Endometrial microvascular endothelial cells (primary cell): Measurements from ENCODE around the gene ARHGAP10. TPM values are rescaled to one million over a fixed set of nuclear protein-coding genes. Genes with fewer than 3 reads are reported as not detected.

Experiments
- in situ Hi-C: cut with HindIII; loops from 2 replicates; pipeline ENCODE4 v1.10.0; 2017; ENCODE audit warnings: low sequenced_read_pairs, low pct_unique_long_range_greater_than_20kb; ENCODE audit errors: inconsistent ontology term
- total RNA-seq: library from RNA; depleted of rRNA; stranded (reverse); fragments of >200 nt; gene quantifications from one replicate; pipeline ENCODE4 v1.2.3, GENCODE V29; 2015; ENCODE audit errors: inconsistent ontology term

ARHGAP10 gene
- total RNA-seq, 1 donor from 2014 or later = 28.1 TPM

DNA sequence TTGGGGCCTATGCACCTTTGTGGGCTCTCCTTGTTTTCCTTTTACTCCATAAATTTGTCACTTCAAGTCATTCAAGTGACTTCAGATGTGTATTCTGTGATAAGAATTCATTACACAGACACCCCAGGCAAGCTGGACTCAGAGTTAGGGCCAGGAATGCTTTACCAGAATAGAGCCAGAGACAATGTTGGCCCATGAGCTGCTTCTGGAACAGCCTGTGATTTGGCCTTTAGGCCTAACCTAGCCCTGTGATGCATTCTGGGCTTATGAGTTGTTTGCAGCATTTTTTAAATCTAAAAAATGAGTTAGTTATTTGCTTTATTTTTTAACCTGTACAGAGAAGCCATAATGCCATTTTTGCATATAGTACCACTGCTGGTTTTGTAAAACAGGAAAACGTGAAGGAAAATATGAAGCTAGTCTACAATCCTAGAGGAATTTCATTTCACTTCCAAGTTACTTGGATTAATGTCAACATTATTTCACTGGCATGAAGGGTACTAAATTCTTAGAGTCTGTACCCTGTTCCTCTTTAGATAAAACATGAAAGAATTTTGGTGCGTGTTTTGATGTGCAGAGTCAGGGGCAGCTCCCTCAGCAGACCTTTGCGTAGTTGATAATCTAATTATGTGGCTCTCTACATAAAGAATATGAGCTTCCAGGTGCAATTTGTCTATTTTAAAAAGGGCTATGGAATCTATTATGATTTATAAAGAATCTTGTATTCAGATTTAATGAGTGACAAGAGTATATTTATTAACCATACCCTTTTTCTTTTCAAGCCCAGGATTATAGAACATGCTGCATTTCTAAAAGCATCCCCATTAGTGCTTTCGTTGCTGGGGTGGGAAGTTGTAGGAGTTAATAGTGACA, 84.7 kb downstream of the ARHGAP10 start:
- in situ Hi-C loops = no loop called here

DNA sequence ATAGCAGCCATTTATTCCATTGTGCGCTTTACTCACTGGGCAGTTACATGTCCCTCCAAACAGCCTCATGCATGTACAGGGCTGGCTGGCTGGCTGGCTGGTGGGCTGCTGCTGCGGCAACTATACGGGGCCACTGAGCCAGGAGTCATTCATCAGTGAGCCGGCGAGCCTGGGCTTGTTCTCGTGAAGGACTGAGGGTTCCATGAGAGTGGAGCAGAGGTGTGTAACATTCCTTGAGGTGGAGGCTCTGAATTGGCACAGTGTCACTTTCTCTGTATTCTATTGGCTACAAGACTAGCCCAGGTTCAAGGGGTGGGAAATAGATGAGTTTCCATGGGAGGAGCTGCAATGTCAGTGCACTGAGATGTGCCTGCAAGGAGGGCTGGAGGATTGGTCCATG, 89.1 kb downstream of the ARHGAP10 start:
- in situ Hi-C loops = no loop called here

GRCh38 chr4:147821555-147821954, 89.7 kb downstream of the ARHGAP10 start:
- in situ Hi-C loops = no loop called here

DNA sequence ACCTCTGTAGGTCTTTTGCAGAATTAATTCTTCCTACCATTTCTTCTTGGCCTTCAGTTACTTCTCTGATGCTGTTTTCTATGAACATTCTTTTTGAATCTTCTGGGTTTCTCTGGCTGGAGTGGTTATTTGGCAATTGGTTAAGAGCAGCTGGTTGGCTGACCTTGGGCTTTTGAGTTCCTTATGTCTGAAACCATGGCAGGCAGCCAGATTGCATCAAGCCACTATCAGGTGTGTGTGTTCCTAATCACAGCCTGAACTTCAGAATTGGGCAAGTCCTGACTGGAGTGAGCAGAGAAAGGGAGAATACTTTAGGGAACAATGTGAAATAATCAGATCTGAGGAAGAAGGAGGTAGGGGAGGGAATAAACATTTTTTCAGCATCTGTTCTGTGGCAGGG, 90.2 kb downstream of the ARHGAP10 start:
- in situ Hi-C loops = no loop called here

DNA sequence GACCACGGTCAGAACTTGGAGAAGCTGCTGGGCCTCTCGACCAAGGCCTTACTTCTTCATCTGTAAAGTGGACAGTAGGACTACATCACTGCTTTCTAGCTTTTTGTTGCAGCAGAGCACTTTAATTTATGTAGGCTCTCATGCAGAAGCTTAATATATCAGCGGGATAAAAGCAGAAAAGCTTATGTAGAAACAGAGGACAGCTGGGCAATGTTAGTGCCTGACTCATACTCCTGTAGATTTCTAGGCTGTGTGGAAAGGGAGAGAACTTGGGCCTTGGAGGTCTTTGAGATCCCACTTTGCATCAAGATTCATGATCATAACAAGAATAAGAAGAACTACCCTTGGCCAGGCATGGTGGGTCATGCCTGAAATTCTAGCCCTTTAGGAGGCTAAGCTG, 91.2 kb downstream of the ARHGAP10 start:
- in situ Hi-C loops = no loop called here

DNA sequence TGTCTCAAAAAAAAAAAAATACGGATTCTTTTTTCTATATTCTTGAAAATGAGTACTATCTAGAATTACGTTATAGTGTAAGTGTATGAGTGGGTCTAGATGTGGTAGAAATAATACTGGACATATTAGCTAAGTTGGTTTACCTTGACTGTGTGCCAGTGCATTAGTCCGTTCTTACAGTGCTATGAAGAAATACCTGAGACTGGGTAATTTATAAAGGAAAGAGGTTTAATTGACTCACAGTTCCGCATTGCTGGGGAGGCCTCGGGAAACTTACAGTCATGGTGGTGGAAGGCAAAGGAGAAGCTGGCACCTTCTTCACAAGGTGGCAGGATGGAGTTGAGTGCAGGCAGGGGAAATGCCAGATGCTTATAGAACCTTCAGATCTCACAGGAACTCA, 92.4 kb downstream of the ARHGAP10 start:
- in situ Hi-C loops = no loop called here

DNA sequence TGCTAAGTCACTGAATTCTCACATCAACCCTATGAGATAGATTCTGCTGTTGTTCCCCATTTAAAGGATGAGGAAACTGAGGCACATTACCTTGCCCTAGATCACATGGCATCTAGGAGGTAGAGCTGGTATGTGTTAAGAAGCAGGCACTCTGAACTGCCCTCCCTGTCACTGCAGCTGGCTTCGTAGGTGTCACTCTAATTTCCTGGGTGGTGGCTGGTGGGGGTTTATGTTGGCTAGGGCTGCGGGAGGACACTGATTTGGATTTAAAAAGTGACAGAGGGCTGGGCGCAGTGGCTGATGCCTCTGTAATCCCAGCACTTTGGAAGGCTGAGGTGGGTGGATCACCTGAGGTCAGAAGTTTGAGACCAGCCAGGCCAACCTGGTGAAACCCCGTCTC, 93.0 kb downstream of the ARHGAP10 start:
- in situ Hi-C loops = no loop called here

- in situ Hi-C loops = no loop called here
Observed at GRCh38 chr4:147825451-147826287, 93.8 kb downstream of the ARHGAP10 start.

GRCh38 chr4:147826288-147826646, 94.4 kb downstream of the ARHGAP10 start:
- in situ Hi-C loops = no loop called here

DNA sequence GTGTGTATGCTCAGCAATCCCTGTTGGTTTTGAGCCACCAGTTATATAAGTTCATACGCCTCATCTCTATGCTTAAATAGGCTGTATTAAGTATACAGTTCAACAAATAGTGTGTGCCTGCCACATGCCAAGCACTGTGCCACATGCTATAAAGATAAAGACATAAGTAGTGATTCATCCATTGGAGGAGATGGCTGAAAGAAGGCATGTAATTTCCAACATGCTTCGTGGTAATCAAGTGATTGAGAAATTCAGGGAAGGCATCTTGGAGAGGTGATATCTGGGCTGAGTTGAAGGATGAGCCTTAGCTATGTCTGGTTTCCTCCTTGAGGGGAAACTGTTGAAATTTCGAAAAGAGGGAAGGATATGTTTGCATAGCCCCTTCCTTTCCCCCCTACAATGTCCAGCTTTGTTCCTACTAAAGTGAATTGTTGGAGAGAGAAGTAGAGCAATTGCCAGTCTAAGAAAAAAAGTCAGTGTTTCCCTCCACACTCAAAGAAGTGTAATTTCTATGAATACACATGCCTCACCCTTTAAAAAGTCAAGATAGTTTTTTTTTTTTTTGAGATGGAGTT, 96.5 kb downstream of the ARHGAP10 start:
- in situ Hi-C loops = no loop called here

DNA sequence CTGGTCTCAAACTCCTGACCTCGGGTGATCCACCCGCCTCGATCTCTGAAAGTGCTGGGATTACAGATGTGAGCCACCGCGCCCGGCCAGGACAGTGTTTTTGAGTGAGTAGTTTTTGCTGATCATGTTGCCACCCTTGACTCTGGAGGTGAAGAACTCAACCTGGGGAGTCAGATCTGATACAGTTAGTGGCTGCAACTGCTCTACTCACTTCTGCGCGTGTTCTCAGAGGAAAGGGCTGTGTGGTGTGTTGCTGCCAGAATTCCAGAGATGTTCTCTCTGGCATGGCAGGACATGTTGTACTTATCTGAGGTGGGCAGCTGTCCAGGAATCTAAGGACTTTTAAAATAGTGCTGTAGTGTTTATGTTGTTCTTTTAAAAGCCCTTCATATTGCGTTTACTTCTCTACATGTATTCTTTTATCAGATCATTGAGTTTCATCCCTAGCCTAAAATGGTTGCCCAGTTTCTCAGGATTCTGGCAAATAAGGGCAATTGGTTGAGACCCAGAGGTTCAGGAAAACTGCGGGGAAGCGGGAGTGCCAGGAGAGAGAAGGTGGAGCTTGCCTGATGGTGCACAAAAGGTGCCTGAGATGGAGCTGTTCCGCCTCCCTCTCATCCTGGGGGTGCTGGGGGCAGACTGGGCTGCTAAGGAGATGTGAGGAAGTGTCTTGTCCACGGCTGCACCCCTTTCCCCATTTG, 97.7 kb downstream of the ARHGAP10 start:
- in situ Hi-C loops = no loop called here

DNA sequence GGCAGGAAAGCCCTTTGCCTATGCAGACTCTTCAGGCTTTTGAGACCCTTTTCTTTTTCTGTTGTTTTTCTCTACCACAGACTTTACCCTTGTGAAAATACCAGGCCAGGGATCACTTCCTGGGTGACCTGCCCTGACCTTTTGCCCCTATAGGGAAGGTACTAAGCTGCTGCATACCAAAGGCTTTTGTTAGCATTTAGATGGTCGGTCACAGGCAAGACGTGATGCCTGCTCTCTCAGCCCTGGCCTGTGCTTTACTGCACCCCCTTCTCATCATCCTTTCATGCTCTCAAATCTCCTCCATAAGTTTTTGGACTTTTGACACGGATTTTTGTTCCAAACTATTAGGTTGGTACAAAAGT, 98.2 kb downstream of the ARHGAP10 start:
- in situ Hi-C loops = no loop called here

DNA sequence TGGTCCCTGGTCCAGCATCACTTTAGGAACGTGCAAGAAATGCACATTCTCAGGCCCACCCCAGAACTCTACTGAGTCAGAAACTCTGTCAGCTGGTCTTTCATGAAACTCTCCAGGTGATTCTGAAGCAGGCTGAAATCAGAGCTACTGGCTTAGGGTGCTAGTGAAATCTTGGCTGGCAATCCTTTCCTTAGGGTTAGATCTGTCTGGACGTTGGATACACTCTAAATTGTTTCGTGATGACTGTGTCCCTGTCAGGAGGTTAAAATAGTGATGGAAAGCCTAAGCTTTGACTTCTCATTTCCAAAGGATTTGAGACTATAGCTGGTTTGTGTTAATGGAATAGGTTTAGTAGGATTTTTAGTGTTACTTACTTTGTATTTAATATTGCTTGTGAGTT, 99.1 kb downstream of the ARHGAP10 start:
- in situ Hi-C loops = no loop called here

GRCh38 chr4:147831551-147832171, 99.8 kb downstream of the ARHGAP10 start:
- in situ Hi-C loops = no loop called here

DNA sequence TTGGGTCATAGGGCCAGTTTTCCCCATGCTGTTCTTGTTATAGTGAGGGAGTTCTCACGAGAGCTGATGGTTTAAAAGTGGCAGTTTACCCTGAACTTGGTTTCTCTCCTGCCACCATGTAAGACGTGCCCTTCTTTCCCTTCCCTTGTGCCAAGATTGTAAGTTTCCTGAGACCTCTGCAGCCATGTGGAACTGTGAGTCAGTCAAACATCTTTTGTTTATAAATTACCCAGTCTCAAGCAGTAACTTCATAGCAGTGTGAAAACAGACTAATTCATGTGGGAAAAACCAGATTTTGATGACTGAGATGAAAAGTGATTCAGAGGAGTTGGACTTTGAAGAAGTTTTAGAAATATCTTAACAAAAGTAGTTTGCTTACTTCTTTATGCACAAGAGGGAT, 101.4 kb downstream of the ARHGAP10 start:
- in situ Hi-C loops = no loop called here

DNA sequence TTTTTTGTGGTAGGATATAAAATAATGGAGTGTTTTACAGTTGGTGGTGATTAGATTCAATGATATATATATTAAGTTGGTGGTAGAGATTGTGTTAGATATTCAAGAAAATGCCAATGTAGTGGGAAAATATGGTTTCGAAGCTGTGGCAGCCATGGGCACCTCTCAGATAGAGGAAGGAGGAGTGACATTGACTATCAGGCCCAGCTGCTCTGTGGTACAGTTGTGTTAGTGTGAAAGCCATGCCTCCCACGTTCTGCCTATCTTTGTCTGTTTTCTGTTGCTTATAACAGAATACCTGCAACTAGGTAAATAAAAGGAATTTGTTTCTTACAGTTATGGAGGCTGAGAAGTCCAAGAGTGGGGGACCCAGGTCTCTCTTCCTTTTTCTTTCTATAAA, 101.9 kb downstream of the ARHGAP10 start:
- in situ Hi-C loops = no loop called here

GRCh38 chr4:147834480-147834879, 102.6 kb downstream of the ARHGAP10 start:
- in situ Hi-C loops = no loop called here

GRCh38 chr4:147836807-147837206, 104.9 kb downstream of the ARHGAP10 start:
- in situ Hi-C loops = no loop called here

DNA sequence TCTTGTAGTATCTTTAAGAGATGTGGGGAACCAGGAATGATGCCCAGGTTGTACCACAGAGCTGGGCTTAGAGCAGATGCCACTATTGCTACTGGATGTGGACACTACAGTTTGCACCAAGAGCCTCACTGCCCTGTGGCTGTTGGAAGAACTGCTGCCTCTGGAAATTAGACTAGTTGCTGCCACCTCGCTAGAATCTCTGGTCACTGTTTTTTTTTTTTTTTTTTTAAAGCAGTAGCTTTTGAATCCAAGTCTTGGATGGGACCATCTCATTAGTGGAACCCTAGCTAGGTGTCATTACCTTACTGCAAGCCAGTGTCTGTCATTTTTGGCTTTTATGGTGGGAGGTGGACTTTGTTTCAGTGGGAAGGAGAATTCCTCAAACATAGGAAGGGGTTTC, 105.5 kb downstream of the ARHGAP10 start:
- in situ Hi-C loops = no loop called here
